Subcutaneous abdominal adipose tissue (tissue), 5 donors: ENCODE results near the gene OGDH.
"Not testable (repeated sequence)": the region's sequence is repeated elsewhere in the genome, so short reads cannot be mapped to it uniquely, and the experiment has no call there.

ENCODE experiments used
- H3K27ac ChIP-seq: one replicate; pipeline ENCODE4 v1.7.0; 2013; ENCODE audit warnings: low read depth, mild to moderate bottlenecking, inconsistent platforms, low read length, moderate library complexity
- H3K27me3 ChIP-seq, 5 donors: one replicate each; pipeline ENCODE4 v1.7.0; 2013; ENCODE audit warnings: low read length in 5 of 5, inconsistent platforms in 1 of 5; ENCODE audit not compliant: control insufficient read depth in 5 of 5, insufficient read depth in 4 of 5
- H3K36me3 ChIP-seq, 5 donors: one replicate each; pipeline ENCODE4 v1.7.0; 2013; ENCODE audit warnings: low read length in 5 of 5; ENCODE audit not compliant: control insufficient read depth in 5 of 5, insufficient read depth in 5 of 5
- H3K4me1 ChIP-seq, 5 donors: one replicate each; pipeline ENCODE4 v1.7.0; 2013; ENCODE audit warnings: low read length in 5 of 5, mild to moderate bottlenecking in 3 of 5, moderate library complexity in 1 of 5; ENCODE audit not compliant: control insufficient read depth in 5 of 5, insufficient read depth in 5 of 5
- H3K4me3 ChIP-seq, 5 donors: one replicate each; pipeline ENCODE4 v1.7.0; 2013; ENCODE audit warnings: low read length in 5 of 5, low read depth in 1 of 5
- H3K9ac ChIP-seq, 5 donors: one replicate each; pipeline ENCODE4 v1.7.0; 2013; ENCODE audit warnings: low read length in 5 of 5, mild to moderate bottlenecking in 4 of 5, moderate library complexity in 3 of 5
- H3K9me3 ChIP-seq, 5 donors: one replicate each; pipeline ENCODE4 v1.7.0; 2013; ENCODE audit warnings: low read length in 5 of 5; ENCODE audit not compliant: control insufficient read depth in 5 of 5
- donor health status: healthy.
- donor health status: healthy.
- donor health status: healthy.
- donor health status: healthy.
- donor health status: healthy.

Gene OGDH

GRCh38 chr7:44697136-44698045, 91.0 kb downstream of the OGDH start:
- no peak overlapping the region for H3K9ac ChIP-seq
- H3K9me3 ChIP-seq, result no peaks in the 10 kb centered on the region
- H3K4me1 ChIP-seq, result no peaks in the 10 kb centered on the region
- peaks cover under 1 to 85% (median 80%) of the 10 kb centered on the region in 5 donors for H3K36me3 ChIP-seq
- no peaks in the 10 kb centered on the region for H3K27me3 ChIP-seq
- H3K27ac ChIP-seq, result no peak overlapping the region
- H3K4me3 ChIP-seq, result no peak overlapping the region

DNA sequence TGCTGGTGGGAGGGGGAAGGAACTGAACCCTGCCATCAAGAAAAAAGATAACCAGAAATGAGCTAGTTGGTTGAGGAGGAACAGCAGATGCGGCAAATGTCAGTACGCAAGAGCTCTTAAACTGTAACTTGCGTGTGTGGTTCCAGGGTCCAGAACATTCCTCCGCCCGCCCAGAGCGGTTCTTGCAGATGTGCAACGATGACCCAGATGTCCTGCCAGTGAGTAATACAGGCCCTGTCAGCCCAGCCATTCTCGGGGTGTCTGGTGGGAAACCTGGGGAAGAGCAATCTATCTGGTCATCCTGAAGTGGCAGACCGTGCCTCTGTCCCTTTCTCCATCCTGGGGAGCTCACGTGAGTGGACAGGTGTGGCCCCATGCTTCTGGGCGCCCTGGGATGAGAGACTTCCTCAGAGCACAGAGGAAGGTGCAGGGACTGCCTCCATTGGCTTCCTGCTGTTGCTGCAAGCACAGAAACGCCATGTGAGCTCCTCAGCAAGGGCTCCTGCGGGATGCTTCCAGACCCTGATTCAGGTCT, 91.7 kb downstream of the OGDH start:
- H3K27me3 ChIP-seq, result no peaks in the 10 kb centered on the region
- no peak overlapping the region for H3K9ac ChIP-seq
- peaks cover 0 to 83% (median 76%) of the 10 kb centered on the region in 5 donors for H3K36me3 ChIP-seq
- no peaks in the 10 kb centered on the region for H3K4me1 ChIP-seq
- H3K27ac ChIP-seq, result no peak overlapping the region
- no peak overlapping the region for H3K4me3 ChIP-seq
- no peaks in the 10 kb centered on the region for H3K9me3 ChIP-seq

DNA sequence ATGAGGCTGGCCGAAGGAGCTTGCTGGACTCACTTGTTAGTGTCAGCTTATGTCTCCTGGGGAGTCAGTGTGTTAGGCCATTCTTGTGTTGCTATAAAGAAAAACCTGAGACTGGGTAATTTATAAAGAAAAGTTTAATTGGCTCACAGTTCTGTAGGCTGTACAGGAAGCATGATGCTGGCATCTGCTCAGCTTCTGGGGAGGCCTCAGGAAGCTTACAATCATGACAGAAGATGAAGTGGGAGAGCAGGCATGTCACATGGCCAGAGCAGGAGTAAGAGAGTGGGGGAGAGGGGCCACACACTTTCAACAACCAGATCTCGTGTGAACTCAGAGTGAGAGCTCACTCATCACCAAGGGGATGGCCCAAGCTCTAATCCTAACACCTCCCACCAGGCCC, 93.2 kb downstream of the OGDH start:
- H3K9ac ChIP-seq, H3K27ac ChIP-seq, H3K4me1 ChIP-seq, H3K27me3 ChIP-seq, H3K9me3 ChIP-seq, H3K4me3 ChIP-seq: not testable (repeated sequence)
- peaks cover 0 to 77% (median 65%) of the 10 kb centered on the region in 5 donors for H3K36me3 ChIP-seq

DNA sequence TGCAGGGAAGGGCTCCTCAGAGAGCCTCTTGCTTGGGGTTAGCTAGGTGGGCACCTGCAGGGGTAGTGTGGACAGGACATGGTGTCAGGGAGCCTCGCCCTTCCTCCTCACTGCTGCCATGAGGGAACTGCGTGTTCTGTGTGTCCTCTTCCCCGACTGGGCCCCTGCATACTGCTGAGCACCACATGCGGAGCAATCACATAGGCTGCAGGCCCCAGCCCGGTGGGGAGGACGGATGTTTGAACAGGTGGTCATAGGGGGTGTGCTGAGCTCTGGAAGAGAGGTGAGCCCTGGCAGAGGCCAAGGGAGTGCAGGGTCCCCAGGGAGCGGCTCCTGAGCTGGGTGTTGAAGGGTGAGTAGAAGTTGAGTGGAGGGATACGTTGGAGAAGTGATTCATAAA, 93.9 kb downstream of the OGDH start:
- no peaks in the 10 kb centered on the region for H3K9me3 ChIP-seq
- no peak overlapping the region for H3K9ac ChIP-seq
- no peaks in the 10 kb centered on the region for H3K27me3 ChIP-seq
- no peak overlapping the region for H3K4me3 ChIP-seq
- H3K27ac ChIP-seq, result no peak overlapping the region
- no peaks in the 10 kb centered on the region for H3K4me1 ChIP-seq
- H3K36me3 ChIP-seq, result peaks cover 0 to 72% (median 58%) of the 10 kb centered on the region in 5 donors

GRCh38 chr7:44703391-44703790, 97.0 kb downstream of the OGDH start:
- peaks cover 2 to 62% (median 49%) of the 10 kb centered on the region in 5 donors for H3K36me3 ChIP-seq
- H3K27ac ChIP-seq, H3K4me3 ChIP-seq: not testable (repeated sequence)

GRCh38 chr7:44703921-44704320, 97.5 kb downstream of the OGDH start:
- no peak overlapping the region for H3K27ac ChIP-seq
- no peak overlapping the region for H3K9ac ChIP-seq
- no peaks in the 10 kb centered on the region for H3K27me3 ChIP-seq
- H3K4me1 ChIP-seq, result no peaks in the 10 kb centered on the region
- peaks cover 2 to 65% (median 53%) of the 10 kb centered on the region in 5 donors for H3K36me3 ChIP-seq
- H3K4me3 ChIP-seq, result no peak overlapping the region
- H3K9me3 ChIP-seq, result no peaks in the 10 kb centered on the region

More at GRCh38 chr7:44703391-44703790, 97.0 kb downstream of the OGDH start:
- not testable (repeated sequence) for H3K4me1 ChIP-seq, H3K9ac ChIP-seq, H3K9me3 ChIP-seq, H3K27me3 ChIP-seq

- Histone ChIP-seq H3K4me3 (no peak overlapping the region), H3K9me3 (no peaks in the 10 kb centered on the region), H3K4me1 (no peaks in the 10 kb centered on the region), H3K27me3 (no peaks in the 10 kb centered on the region), H3K36me3 (peaks cover 2 to 67% (median 55%) of the 10 kb centered on the region in 5 donors), H3K27ac (no peak overlapping the region), H3K9ac (no peak overlapping the region)
These were observed 99.0 kb downstream of the OGDH start for GRCh38 chr7:44705434-44705833.

- Histone ChIP-seq H3K4me1 (no peaks in the 10 kb centered on the region), H3K27ac (no peak overlapping the region), H3K27me3 (no peaks in the 10 kb centered on the region), H3K9me3 (no peaks in the 10 kb centered on the region), H3K4me3 (no peak overlapping the region), H3K9ac (no peak overlapping the region), H3K36me3 (peaks cover 2 to 51% (median 41%) of the 10 kb centered on the region in 5 donors)
These were observed 100.5 kb downstream of the OGDH start for GRCh38 chr7:44706788-44707557.

GRCh38 chr7:44707558-44708230, 101.3 kb downstream of the OGDH start:
- no peaks in the 10 kb centered on the region for H3K4me1 ChIP-seq
- H3K36me3 ChIP-seq, result peaks cover 2 to 48% (median 37%) of the 10 kb centered on the region in 5 donors
- H3K27me3 ChIP-seq, result no peaks in the 10 kb centered on the region
- no peaks in the 10 kb centered on the region for H3K9me3 ChIP-seq
- no peak overlapping the region for H3K4me3 ChIP-seq
- H3K9ac ChIP-seq, result no peak overlapping the region
- no peak overlapping the region for H3K27ac ChIP-seq
